ENCODE data around the gene CAMTA1.

CAMTA1 gene

DNA sequence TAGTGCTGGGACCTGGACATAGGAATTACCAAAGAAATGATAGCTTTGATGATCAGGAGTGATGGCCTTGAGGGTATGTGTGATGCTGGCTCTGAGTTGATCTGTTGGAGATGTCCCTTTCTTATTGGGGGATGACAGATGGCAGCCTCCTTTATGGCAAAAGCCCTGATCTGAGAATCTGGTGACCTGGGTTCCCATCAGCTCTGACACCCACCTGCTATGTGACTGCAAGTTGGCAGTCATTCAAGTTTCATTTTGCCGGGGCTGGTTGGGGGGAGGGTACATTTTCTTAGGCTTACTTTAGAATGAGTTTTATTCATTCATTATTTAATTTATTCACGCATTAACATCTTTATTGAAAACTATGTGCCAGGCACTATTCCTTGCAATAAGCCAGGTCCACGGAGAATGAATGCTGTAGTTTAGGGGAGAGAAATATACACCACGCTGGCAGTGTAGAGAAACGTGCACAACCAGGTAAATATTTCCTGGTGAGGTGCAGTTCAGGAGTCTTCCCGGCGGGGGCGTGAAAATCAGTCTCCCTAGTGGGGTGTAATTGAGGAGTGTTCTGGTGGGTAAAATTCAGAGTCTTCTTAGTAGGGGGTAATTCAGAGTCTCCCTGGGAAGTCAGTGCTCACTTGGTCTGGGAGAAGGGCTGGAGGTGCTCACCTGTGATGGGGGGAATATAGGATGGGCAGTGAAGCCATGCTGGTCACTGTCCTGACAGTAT is 401.3 kb downstream of the CAMTA1 start:
- TF ChIP-seq POLR2A (IDR thresholded peaks at IDR 0.05; ENCODE audit: low read length), result no peak
- TF ChIP-seq GATA1 (IDR thresholded peaks at IDR 0.05; ENCODE audit: low read depth, low read length), result no peak
- no peak for DNase-seq

DNA sequence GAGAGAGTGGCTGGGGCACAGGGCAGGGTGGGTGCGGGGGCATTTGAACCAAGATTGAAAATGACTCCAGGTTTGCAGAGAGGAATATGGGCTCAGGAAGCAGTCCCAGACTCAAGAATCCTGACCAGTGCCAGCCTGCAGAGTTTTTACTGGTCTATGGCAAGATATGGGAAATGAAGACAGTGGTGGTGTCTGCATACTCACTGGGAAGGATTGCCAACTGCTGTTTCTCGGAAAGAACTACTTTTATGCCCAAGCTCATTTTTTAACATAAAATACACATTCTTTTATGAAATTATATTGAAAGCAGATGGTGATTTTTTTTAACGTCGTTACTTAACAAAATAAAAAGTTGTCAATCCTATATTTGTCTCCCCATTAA is 401.8 kb downstream of the CAMTA1 start:
- no peak for TF ChIP-seq GATA1 (IDR thresholded peaks at IDR 0.05; ENCODE audit: low read depth, low read length)
- no peak for TF ChIP-seq POLR2A (IDR thresholded peaks at IDR 0.05; ENCODE audit: low read length)
- no peak for DNase-seq

DNA sequence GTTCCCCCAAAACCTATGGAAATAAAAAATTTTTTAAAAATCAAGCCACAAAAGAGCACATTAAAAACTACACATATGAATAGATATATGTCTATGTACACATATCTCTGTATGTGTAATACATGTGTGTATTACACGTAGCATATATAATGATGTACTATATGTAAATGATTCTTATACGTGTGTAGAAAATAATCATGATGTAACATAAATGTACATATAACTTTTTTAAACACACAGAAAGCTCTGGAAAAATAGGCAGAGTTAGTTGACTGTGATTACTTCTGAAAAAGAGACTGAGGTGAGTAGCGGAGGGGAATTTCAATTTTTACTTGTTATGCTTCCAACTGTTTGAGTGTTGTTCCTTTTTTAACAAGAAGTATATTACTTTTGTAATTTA is 405.0 kb downstream of the CAMTA1 start:
- DNase-seq, result no peak
- no peak for TF ChIP-seq POLR2A (IDR thresholded peaks at IDR 0.05; ENCODE audit: low read length)
- no peak for TF ChIP-seq GATA1 (IDR thresholded peaks at IDR 0.05; ENCODE audit: low read depth, low read length)

DNA sequence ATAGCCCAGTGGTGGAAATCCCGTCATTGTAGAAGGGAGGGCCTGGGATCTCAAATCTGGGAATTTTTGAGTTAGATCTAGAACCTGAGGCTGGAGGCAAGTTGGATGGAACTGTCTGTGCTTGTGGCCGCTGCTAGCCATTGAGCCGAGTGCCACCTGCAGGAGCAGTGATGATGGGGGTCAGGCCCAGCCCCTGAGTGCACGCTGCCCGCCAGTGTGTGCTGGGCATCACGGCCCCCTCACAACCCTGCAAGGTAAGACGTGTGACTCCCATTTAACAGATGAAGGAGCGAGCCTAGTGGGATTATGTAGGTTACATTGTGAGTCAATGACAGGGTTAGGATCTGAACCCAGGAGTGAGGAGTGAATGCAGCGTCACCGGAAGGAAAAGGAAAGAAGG is 407.2 kb downstream of the CAMTA1 start:
- DNase-seq, result no peak
- TF ChIP-seq GATA1 (IDR thresholded peaks at IDR 0.05; ENCODE audit: low read depth, low read length) (no peak), POLR2A (IDR thresholded peaks at IDR 0.05; ENCODE audit: low read length) (no peak)

DNA sequence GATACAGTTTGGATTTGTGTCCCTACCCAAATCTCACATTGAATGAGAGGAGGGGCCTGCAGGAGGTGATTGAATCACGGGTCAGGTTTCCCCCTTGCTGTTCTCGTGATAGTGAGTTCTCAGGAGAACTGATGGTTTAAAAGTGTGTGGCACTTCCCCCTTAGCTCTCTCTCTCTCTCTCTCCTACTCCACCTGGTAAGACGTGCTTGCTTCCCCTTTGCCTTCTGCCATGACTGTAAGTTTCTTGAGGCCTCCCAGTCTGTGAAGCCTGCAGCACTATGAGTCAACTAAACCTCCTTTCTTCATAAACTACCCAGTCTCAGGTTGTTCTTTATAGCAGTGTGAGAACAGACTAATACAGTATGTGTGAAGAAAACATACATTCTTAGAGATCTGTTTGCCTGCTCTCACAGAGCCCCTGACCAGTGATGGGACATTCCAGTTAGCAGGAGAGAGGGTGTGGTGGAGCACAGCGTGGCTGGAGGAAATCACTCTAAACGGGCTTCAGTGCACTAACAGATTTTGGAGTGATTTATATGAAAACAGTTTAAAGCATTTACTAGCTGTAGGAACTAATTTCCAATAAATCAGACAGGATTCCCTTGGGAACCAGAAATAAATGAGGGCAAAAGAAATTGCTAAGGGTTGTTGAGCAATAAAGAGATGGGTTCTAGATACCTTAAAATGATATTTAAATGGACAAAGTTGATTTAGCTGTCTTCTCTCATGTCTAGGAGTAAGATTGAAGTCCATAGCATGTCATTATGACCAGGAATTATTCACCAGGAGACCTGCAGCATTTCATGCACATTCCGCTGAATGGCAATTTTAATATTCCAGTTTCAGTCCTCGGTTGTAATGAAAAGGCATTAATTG is 411.0 kb downstream of the CAMTA1 start:
- TF ChIP-seq GATA1 (IDR thresholded peaks at IDR 0.05; ENCODE audit: low read depth, low read length), result no peak
- no peak for TF ChIP-seq POLR2A (IDR thresholded peaks at IDR 0.05; ENCODE audit: low read length)
- DNase-seq, result no peak

DNA sequence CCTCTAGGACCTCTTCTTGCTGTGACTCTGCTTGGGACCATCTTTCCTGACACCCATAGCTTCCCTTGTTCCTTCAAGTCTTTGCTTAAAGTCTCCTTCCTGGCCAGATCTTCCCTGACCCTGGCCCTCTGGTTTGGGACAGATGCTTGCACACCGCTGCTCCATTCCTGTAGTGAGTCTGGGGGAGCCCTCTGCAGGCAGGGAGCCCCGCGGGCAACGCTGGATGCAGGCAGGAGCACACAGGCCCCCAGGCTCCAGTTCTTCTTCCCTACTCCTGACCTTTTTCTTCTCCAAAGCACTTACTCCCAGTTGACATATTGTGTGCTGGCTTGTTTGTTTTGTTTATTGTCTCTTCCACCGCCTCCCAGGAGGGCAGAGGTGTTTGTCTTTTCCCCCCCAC is 413.4 kb downstream of the CAMTA1 start:
- TF ChIP-seq GATA1 (IDR thresholded peaks at IDR 0.05; ENCODE audit: low read depth, low read length) (no peak), POLR2A (IDR thresholded peaks at IDR 0.05; ENCODE audit: low read length) (no peak)
- no peak for DNase-seq

DNA sequence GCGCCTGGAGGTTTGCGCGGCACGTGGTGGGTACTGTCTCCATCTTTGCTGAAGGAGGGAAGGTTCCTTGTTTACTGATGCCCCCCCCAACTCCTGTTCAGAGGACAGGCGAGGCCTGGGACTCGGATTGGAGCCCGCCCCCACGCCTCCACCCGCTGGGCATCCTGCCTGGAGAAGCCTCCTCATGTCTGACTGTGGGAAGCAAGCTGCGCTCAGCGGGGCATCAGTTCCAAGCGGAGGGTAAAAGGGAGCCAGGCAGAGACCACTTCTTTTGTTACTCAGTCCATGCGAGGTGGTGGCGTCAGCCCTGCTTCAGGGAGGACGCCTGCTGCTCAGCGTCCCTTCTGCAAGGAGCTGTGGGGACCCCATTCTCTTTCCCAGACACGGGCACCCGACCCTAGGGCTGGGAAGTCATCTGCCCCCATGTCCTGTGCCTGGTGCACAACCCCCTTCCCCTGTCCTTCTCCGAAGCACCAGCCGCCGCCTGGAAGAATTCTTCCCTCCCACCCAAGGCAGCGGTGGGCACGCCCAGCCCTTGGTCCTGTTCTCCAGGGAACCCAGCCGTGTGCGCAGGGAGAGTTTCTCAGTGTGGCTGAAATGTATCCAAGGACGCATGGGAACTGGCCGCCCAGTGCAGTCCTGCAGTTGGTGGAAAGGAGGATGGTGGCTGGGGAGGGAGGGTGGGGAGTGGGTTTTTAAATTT is 414.0 kb downstream of the CAMTA1 start:
- no peak for DNase-seq
- TF ChIP-seq GATA1 (IDR thresholded peaks at IDR 0.05; ENCODE audit: low read depth, low read length) (no peak), POLR2A (IDR thresholded peaks at IDR 0.05; ENCODE audit: low read length) (no peak)

DNA sequence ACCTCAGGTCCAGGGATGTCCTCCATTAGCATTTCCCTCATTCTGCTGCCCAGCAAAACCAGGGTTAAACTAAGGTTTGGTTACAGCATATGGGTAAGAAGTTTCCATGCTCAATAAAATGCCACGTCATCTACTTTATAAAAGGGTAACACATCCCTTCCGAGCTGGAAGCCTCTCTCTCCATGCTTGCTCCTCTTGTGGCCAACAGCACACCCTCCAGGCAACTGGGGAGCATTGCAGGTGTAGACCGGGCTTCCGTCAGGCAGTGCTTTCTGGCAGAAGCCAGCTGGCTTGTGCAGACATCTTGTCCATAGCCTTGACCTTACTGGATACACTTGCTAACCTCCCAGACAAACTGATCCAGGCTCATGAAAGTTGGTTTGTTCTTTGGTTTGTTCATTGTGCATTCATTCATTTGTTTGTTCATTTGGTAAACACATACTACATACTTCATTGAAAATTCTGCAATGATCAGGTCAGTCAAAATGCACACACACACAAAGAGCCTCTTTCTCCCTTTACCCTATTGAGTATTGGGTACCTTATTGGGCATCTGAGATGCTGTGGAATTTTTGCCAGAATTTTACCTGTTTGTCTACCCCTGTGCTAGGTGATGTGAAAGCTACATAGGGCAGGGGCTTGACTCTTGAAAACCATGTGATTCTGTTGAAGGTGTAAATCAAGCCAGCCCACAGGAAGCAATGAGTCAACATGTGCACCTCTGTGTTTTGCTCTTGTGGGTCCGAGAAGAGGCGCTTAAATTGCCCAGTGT is 422.8 kb downstream of the CAMTA1 start:
- no peak for TF ChIP-seq GATA1 (IDR thresholded peaks at IDR 0.05; ENCODE audit: low read depth, low read length)
- TF ChIP-seq POLR2A (IDR thresholded peaks at IDR 0.05; ENCODE audit: low read length), result no peak
- DNase-seq, result peak; percentile 40 to 61

DNA sequence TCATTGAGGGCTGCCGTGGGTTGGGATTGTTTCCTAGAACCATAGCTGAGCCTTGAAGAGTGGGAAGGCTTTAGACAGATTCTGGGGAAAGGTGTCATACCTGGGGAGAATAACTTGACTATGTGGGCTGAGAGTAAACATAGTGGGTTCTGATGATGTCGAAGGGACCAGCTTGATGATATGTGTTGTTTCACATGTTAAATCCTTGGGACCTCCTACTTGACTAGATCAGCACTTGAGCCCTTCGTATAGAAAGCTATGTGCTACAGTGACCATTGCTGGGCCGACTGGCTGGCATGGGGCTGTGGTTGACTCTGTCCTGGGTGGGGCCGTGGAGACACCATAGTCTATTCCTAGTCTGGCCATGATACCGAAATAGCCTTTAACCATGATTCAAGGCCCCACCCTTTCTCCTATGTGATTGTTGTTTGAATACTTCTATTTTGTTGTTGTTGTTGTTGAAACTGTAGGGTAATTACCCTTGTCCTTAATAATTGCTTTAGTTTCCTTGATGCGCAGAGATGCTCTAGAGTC is 423.5 kb downstream of the CAMTA1 start:
- no peak for DNase-seq
- TF ChIP-seq POLR2A (IDR thresholded peaks at IDR 0.05; ENCODE audit: low read length) (no peak), GATA1 (IDR thresholded peaks at IDR 0.05; ENCODE audit: low read depth, low read length) (no peak)

DNA sequence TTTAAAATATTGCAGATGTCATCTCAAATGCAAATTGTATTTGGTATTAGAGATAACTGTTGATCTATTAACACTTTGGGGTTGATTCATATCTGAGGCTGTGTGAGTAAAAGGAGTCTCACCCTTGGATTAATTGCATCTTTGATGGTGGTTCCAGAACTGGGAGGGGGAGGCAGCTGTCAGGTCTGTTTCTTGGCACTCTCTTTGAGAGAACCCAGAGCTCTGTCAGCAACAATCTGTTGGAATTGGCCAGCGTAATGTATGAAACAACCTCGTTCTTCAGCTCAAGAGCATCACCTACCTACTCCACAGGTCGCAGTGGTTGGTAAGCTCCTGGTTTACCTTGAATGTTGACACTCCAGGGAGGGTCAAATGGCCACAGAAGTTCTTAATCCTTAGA is 424.1 kb downstream of the CAMTA1 start:
- no peak for DNase-seq
- TF ChIP-seq POLR2A (IDR thresholded peaks at IDR 0.05; ENCODE audit: low read length) (no peak), GATA1 (IDR thresholded peaks at IDR 0.05; ENCODE audit: low read depth, low read length) (no peak)

DNA sequence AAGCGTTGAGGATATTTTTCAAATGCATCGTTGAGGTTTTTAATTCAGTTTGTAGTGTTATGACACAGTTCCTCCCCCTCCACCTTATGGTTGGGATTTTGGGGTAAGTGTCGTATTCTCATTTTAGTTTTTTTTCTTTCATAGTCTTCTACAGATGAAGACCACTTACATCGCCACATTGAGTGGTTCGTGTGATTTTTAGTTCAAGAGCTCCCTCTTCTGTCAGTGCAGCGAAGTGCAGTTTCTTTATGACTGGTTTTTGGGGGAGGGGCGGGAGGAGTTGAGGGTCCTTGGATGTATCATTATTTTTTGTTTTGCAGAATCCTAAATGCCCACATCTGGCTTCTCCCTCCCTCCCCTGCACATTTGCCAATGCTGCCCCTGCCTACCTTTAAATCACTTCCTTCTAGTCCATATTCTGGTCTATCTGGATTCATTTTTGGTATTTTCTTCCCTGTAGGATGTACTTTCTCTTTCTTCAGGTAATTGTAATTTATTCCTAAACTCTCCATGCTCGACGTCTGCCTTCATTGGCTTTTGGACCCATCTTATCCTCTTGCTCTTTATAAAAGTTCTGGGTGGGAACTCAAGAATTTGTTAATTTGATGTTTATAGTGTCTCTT is 433.1 kb downstream of the CAMTA1 start:
- no peak for TF ChIP-seq POLR2A (IDR thresholded peaks at IDR 0.05; ENCODE audit: low read length)
- no peak for TF ChIP-seq GATA1 (IDR thresholded peaks at IDR 0.05; ENCODE audit: low read depth, low read length)
- DNase-seq, result peak; percentile 45 to 68

DNA sequence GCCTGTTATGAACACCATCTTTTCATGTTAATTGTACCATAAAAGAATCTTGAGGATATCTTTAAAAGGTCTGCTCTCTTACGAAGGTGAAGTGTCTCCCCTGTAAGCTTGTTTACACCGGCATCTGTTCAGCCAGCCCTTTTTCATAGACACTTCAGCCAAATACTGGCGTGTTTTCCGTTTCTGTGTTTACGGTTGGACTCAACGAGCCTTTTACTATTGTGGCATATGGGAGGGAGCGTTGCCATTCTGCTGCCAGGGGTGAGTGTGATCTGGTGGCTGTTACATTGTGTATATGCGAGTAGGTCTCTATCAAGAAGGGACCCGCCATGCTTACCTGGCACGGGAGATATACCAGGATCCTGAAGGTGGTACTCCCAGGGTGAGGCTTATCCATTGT is 433.8 kb downstream of the CAMTA1 start:
- no peak for DNase-seq
- TF ChIP-seq POLR2A (IDR thresholded peaks at IDR 0.05; ENCODE audit: low read length) (no peak), GATA1 (IDR thresholded peaks at IDR 0.05; ENCODE audit: low read depth, low read length) (no peak)

DNA sequence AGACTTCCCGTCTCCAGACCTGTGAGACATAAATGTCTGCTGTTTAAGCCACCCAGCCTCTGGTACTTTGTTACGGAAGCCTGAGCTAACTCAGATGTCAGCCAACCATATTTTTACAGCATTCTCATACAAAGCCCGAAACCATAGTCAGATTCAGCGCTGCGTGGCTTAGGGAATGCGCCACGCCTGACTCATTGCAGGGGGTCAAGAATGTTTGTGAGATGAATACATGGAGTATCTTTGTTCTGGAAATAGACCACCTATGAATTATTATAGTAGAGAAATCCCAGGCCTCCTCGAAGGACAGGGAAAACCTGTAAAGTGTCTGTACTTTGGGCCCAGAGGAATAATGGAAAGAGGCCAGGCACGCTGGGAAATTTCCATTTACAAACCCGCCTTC is 434.8 kb downstream of the CAMTA1 start:
- no peak for DNase-seq
- TF ChIP-seq POLR2A (IDR thresholded peaks at IDR 0.05; ENCODE audit: low read length) (no peak), GATA1 (IDR thresholded peaks at IDR 0.05; ENCODE audit: low read depth, low read length) (no peak)

Measured in erythroblast (primary cell).